H1 (cell line): ENCODE data around the gene GALNT5. TPM values are rescaled to one million over a fixed set of nuclear protein-coding genes. Genes with fewer than 3 reads are reported as not detected.

Experiments
- CTCF ChIA-PET: fragments of 300-600 bp; sonication (Branson Sonifier 250); formaldehyde crosslinking; loops from one replicate; lab custom pipeline; 2021; ENCODE audit not compliant: partially characterized antibody; lab: Charles Lee
- POLR2A ChIA-PET: fragments of 300-600 bp; sonication (Branson Sonifier 250); formaldehyde crosslinking; loops from one replicate; lab custom pipeline; 2021; ENCODE audit warnings: inconsistent platforms; ENCODE audit not compliant: partially characterized antibody; lab: Charles Lee
- DNase-seq, 2 experiments: peaks; one replicate each; pipeline versions ENCODE4 v3.0.0 to v3.0.0-alpha.2; 2010 to 2022; ENCODE audit warnings: low spot score in 2 of 2, low read depth in 1 of 2, mixed read lengths in 1 of 2
- FAIRE-seq: peaks from 2 replicates; lab custom pipeline; 2011; peaks lifted over from hg19 to GRCh38; lab: Jason Lieb, UNC
- H2AFZ ChIP-seq: 2 replicates; pipeline ENCODE4 v1.8.1; 2012; ENCODE audit warnings: low read length, inconsistent platforms
- H2AK5ac ChIP-seq: 2 replicates; pipeline ENCODE4 v1.6.1; 2013; ENCODE audit warnings: low read depth, low read length
- H2BK120ac ChIP-seq: replicated peaks from 2 replicates; pipeline ENCODE3; 2013; ENCODE audit warnings: low read depth, low read length, inconsistent platforms
- H2BK12ac ChIP-seq: 2 replicates; pipeline ENCODE4 v1.6.1; 2013; ENCODE audit warnings: low read depth, low read length
- H2BK15ac ChIP-seq: 2 replicates; pipeline ENCODE4 v1.6.1; 2013; ENCODE audit warnings: low read length
- H2BK20ac ChIP-seq: 2 replicates; pipeline ENCODE4 v1.6.1; 2013; ENCODE audit warnings: low read length
- H2BK5ac ChIP-seq: 2 replicates; pipeline ENCODE4 v1.6.1; 2013; ENCODE audit warnings: low read depth, low read length
- H3K14ac ChIP-seq: 2 replicates; pipeline ENCODE4 v1.6.1; 2013; ENCODE audit warnings: inconsistent platforms; ENCODE audit not compliant: insufficient read length
- H3K18ac ChIP-seq: 2 replicates; pipeline ENCODE4 v1.6.1; 2013; ENCODE audit warnings: low read length; ENCODE audit errors: extremely low read depth
- H3K23ac ChIP-seq: 2 replicates; pipeline ENCODE4 v1.6.1; 2013; ENCODE audit warnings: inconsistent platforms; ENCODE audit not compliant: insufficient read length
- H3K23me2 ChIP-seq: 2 replicates; pipeline ENCODE4 v1.6.1; 2013; ENCODE audit warnings: low read depth, low read length
- H3K27ac ChIP-seq: 2 replicates; pipeline ENCODE4 v1.6.1; 2011; ENCODE audit warnings: low read depth, low read length, inconsistent platforms
- H3K27me3 ChIP-seq, 4 experiments: replicated peaks in 1 of 4; 1 replicate in 1 of 4; 2 replicates in 3 of 4; pipeline versions ENCODE4 v1.6.1 to v1.8.1; 2011 to 2013; ENCODE audit warnings: low read length in 3 of 4, mild to moderate bottlenecking in 3 of 4, inconsistent platforms in 2 of 4, mixed read lengths in 2 of 4, moderate library complexity in 1 of 4; ENCODE audit not compliant: control insufficient read depth in 3 of 4, insufficient read depth in 3 of 4; ENCODE audit errors: extremely low read depth in 1 of 4
- H3K36me3 ChIP-seq, 4 experiments: 2 replicates each; pipeline versions ENCODE4 v1.6.1 to v1.8.1; 2011 to 2013; ENCODE audit warnings: mild to moderate bottlenecking in 4 of 4, low read length in 3 of 4, moderate library complexity in 2 of 4, control low read depth in 1 of 4, inconsistent platforms in 1 of 4; ENCODE audit not compliant: insufficient read depth in 4 of 4, control insufficient read depth in 2 of 4
- H3K4ac ChIP-seq: replicated peaks from 2 replicates; pipeline ENCODE3; 2013; ENCODE audit warnings: low read length, low read depth, mixed read lengths, inconsistent platforms; ENCODE audit not compliant: insufficient read length
- H3K4me1 ChIP-seq, 4 experiments: replicated peaks in 1 of 4; 1 replicate in 1 of 4; 2 replicates in 3 of 4; pipeline versions ENCODE4 v1.6.1 to v1.8.1; 2011 to 2013; ENCODE audit warnings: low read length in 3 of 4, inconsistent platforms in 2 of 4, mixed read lengths in 1 of 4; ENCODE audit not compliant: insufficient read depth in 4 of 4, control insufficient read depth in 3 of 4
- H3K4me2 ChIP-seq, 2 experiments: 2 replicates each; pipeline versions ENCODE4 v1.6.1 to v1.8.1; 2011 to 2013; ENCODE audit warnings: low read depth in 2 of 2, low read length in 2 of 2, control low read depth in 1 of 2, inconsistent platforms in 1 of 2, mild to moderate bottlenecking in 1 of 2; ENCODE audit not compliant: insufficient read depth in 1 of 2
- H3K4me3 ChIP-seq, 4 experiments: fragments of 200-600, 300-600 bp in 1 of 4; sonication (generic), shearing (Covaris generic), sonication (Bioruptor Twin) in 1 of 4; 2 replicates each; pipeline versions ENCODE4 v1.5.1 to v1.8.1; 2011 to 2016; ENCODE audit warnings: low read length in 4 of 4, low read depth in 3 of 4, control low read depth in 2 of 4, inconsistent platforms in 2 of 4, mild to moderate bottlenecking in 2 of 4, mixed read lengths in 1 of 4, moderate library complexity in 1 of 4; ENCODE audit not compliant: insufficient read depth in 2 of 4; ENCODE audit errors: extremely low read depth in 1 of 4
- H3K56ac ChIP-seq: replicated peaks from 2 replicates; pipeline ENCODE3; 2013; ENCODE audit warnings: low read depth, mild to moderate bottlenecking, mixed read lengths, low read length, inconsistent platforms; ENCODE audit not compliant: insufficient read length
- H3K79me1 ChIP-seq: 2 replicates; pipeline ENCODE4 v1.6.1; 2013; ENCODE audit warnings: low read depth, low read length, control low read depth
- H3K79me2 ChIP-seq, 2 experiments: 2 replicates each; pipeline versions ENCODE4 v1.6.1 to v1.8.1; 2012 to 2013; ENCODE audit warnings: low read length in 2 of 2, mild to moderate bottlenecking in 2 of 2, inconsistent platforms in 1 of 2; ENCODE audit not compliant: insufficient read depth in 2 of 2, control insufficient read depth in 1 of 2
- H3K9ac ChIP-seq, 4 experiments: replicated peaks in 1 of 4; 1 replicate in 1 of 4; 2 replicates in 3 of 4; pipeline versions ENCODE4 v1.6.1 to v1.8.1; 2011 to 2013; ENCODE audit warnings: low read depth in 3 of 4, low read length in 3 of 4, control low read depth in 2 of 4, mild to moderate bottlenecking in 2 of 4, moderate library complexity in 2 of 4, inconsistent platforms in 1 of 4; ENCODE audit errors: extremely low read depth in 1 of 4
- H3K9me3 ChIP-seq, 2 experiments: 2 replicates each; pipeline versions ENCODE4 v1.6.1 to v1.8.1; 2012 to 2013; ENCODE audit warnings: mild to moderate bottlenecking in 2 of 2, moderate library complexity in 2 of 2, control low read depth in 1 of 2, inconsistent platforms in 1 of 2, low read depth in 1 of 2, low read length in 1 of 2, mixed read lengths in 1 of 2; ENCODE audit not compliant: insufficient read depth in 2 of 2
- H4K20me1 ChIP-seq, 2 experiments: replicated peaks in 1 of 2; 2 replicates each; pipeline versions ENCODE3 to v1.8.1; 2011 to 2013; ENCODE audit warnings: inconsistent platforms in 2 of 2, low read length in 2 of 2, mild to moderate bottlenecking in 1 of 2; ENCODE audit not compliant: insufficient read depth in 2 of 2, control insufficient read depth in 1 of 2
- H4K5ac ChIP-seq: 2 replicates; pipeline ENCODE4 v1.6.1; 2013; ENCODE audit warnings: low read length, low read depth, mixed read lengths, inconsistent platforms; ENCODE audit not compliant: insufficient read length
- H4K8ac ChIP-seq: 2 replicates; pipeline ENCODE4 v1.8.0; 2013; ENCODE audit warnings: mild to moderate bottlenecking, moderate library complexity, low read length, inconsistent platforms; ENCODE audit not compliant: insufficient read depth; ENCODE audit errors: extremely low read depth
- H4K91ac ChIP-seq: replicated peaks from 2 replicates; pipeline ENCODE3; 2013; ENCODE audit warnings: low read length, mixed read lengths, inconsistent platforms; ENCODE audit not compliant: insufficient read length
- CEBPB ChIP-seq: IDR thresholded peaks from 2 replicates; pipeline ENCODE4 v1.6.1; 2012; ENCODE audit warnings: low read depth, low read length
- JUND ChIP-seq: IDR thresholded peaks from 2 replicates; pipeline ENCODE4 v1.6.1; 2011; ENCODE audit warnings: mild to moderate bottlenecking, improper control_type of control experiment, low read length
- WGBS, 2 experiments: shearing (Covaris generic) in 1 of 2; methylation state at CpG; one replicate each; pipeline versions ENCODE4 v1.1.6 to v1.1.7; 2013 to 2015; ENCODE audit warnings: low lambda C conversion rate in 2 of 2, mixed read lengths in 2 of 2, inconsistent platforms in 1 of 2, low coverage in 1 of 2, missing lambda C conversion rate in 1 of 2; ENCODE audit not compliant: insufficient replicate concordance in 2 of 2, insufficient coverage in 1 of 2, insufficient read length in 1 of 2; ENCODE audit errors: extremely low coverage in 1 of 2, missing lambda C conversion rate in 1 of 2; 5-methylcytosine and 5-hydroxymethylcytosine counted together
- polyA plus RNA-seq, 7 experiments: library from polyadenylated mRNA; depleted of rRNA in 3 of 7; stranded (reverse) in 5 of 7; unstranded in 2 of 7; fragments of >200 nt in 5 of 7; fragments of 200-250 nt in 2 of 7; gene quantifications; 1 replicate in 5 of 7; 2 replicates in 1 of 7; 4 replicates in 1 of 7; pipeline versions ENCODE4 v1.2.1 to v1.2.3, GENCODE V29; 2011 to 2013; ENCODE audit warnings: missing spikeins in 2 of 7, mixed read lengths in 2 of 7
- total RNA-seq: library from RNA; stranded (reverse); fragmentation: NEBNext Ultra II Directional; extraction: Animal tissue kit (Norgen Biotek cat#: 25700); gene quantifications from 2 replicates; pipeline ENCODE4 v1.2.1, GENCODE V29; 2021

Gene GALNT5
- total and polyA plus RNA-seq, 2 of the 8 experiments (the other 6 are each of a cell fraction or from before 2014, with no cell fraction given) = 0.02 to 0.06 TPM

- ChIA-PET POLR2A (no interaction called here), CTCF (interaction anchor here (3.6 to 4.5 kb wide), 2 partner anchors 14 to 15 kb away, joined by 21 to 24 read pairs; no protein-coding TSS in a partner anchor)
- H3K4me2 ChIP-seq = no peak overlapping the region
- H4K20me1 ChIP-seq = no peaks in the 10 kb centered on the region
- TF ChIP-seq JUND = no peak
- TF ChIP-seq CEBPB = 0 out of 2 replicates have a peak, but pooled peaks have one; percentile 18
- no peak overlapping the region for H2BK20ac ChIP-seq
- H4K8ac ChIP-seq = no peak overlapping the region
- peaks cover 0 to 8% (median 5%) of the 10 kb centered on the region in 4 experiments; a peak in 6 of 7 replicates for H3K4me1 ChIP-seq
- no peaks in the 10 kb centered on the region for H3K27me3 ChIP-seq
- no peak overlapping the region for H3K23ac ChIP-seq
- H2AFZ ChIP-seq = no peak overlapping the region
- no peaks in the 10 kb centered on the region for H3K79me1 ChIP-seq
- H3K9me3 ChIP-seq = no peaks in the 10 kb centered on the region
- DNase-seq = no peak
- H4K5ac ChIP-seq = no peak overlapping the region
- no peaks in the 10 kb centered on the region for H3K36me3 ChIP-seq
- WGBS, 2 experiments = 90 to 100% methylated on average over 1 to 2 of the region's 2 CpGs
- H2BK5ac ChIP-seq = no peak overlapping the region
- H2BK120ac ChIP-seq = no peak overlapping the region
- no peak overlapping the region for H2BK15ac ChIP-seq
- no peak overlapping the region for H3K27ac ChIP-seq
- H3K23me2 ChIP-seq = no peaks in the 10 kb centered on the region
- no peak overlapping the region for H3K14ac ChIP-seq
- H3K18ac ChIP-seq = no peak overlapping the region
- H2AK5ac ChIP-seq = no peak overlapping the region
- H3K9ac ChIP-seq = no peak overlapping the region
- FAIRE-seq = no peak
- no peak overlapping the region for H2BK12ac ChIP-seq
- H3K79me2 ChIP-seq = no peaks in the 10 kb centered on the region
- H4K91ac ChIP-seq = no peak overlapping the region
- no peak overlapping the region for H3K4ac ChIP-seq
- H3K56ac ChIP-seq = no peak overlapping the region
- no peak overlapping the region for H3K4me3 ChIP-seq
Observed at GRCh38 chr2:157321466-157321865, 64.0 kb downstream of the GALNT5 start.
